Measurements from ENCODE around the gene LYG2. TPM values are rescaled to one million over a fixed set of nuclear protein-coding genes. Genes with fewer than 3 reads are reported as not detected.
"Not testable (repeated sequence)": the region's sequence is repeated elsewhere in the genome, so short reads cannot be mapped to it uniquely, and the experiment has no call there.

LYG2 gene
- total RNA-seq, 2 experiments from 2014 or later, result not detected

- H3K4me3 Mint-ChIP-seq; H3K4me1 Mint-ChIP-seq (ENCODE audit: low read depth); DNase-seq; CTCF ChIA-PET; H3K27ac Mint-ChIP-seq; H3K27me3 Mint-ChIP-seq (ENCODE audit: low read depth); ATAC-seq; H3K9me3 Mint-ChIP-seq (ENCODE audit: insufficient read depth): not testable (repeated sequence)
- POLR2A ChIA-PET, result interaction anchor here (1.7 kb wide), 1 partner anchor 12 kb away, joined by 3 read pairs; no protein-coding TSS in a partner anchor
- peaks cover 52% of the 10 kb centered on the region for H3K36me3 Mint-ChIP-seq (ENCODE audit: low read depth)
These were observed 63.1 kb downstream of the LYG2 start for GRCh38 chr2:99192364-99192763.

Other genes with a start within 250 kb of the LYG2 start
- gene C2orf15, start 114.0 kb downstream of the LYG2 start, total RNA-seq, result under 1 TPM; 0.37 to 0.86 TPM
- 1 to 10 TPM; 6.0 to 6.9 TPM for gene TSGA10, start 100.7 kb downstream of the LYG2 start, total RNA-seq
- 1 to 10 TPM; 7.5 to 7.9 TPM for gene LIPT1, start 100.7 kb downstream of the LYG2 start, total RNA-seq
- 10 to 100 TPM; 51.3 to 53.3 TPM for gene MITD1, start 74.6 kb downstream of the LYG2 start, total RNA-seq
- 10 to 100 TPM; 23.3 to 24.4 TPM for gene MRPL30, start 74.5 kb downstream of the LYG2 start, total RNA-seq
- 1 to 10 TPM; 1.4 to 1.6 TPM for gene LYG1, start 45.5 kb upstream of the LYG2 start, total RNA-seq
- gene TXNDC9, start 80.7 kb upstream of the LYG2 start, total RNA-seq, result 10 to 100 TPM; 34.7 to 38.3 TPM
- 10 to 100 TPM; 47.5 TPM for gene EIF5B, start 81.7 kb upstream of the LYG2 start, total RNA-seq
- gene REV1, start 234.4 kb upstream of the LYG2 start, total RNA-seq, result 10 to 100 TPM; 39.4 to 42.1 TPM

All from activated CD8-positive, alpha-beta T cell treated with anti-CD3 and anti-CD28 coated beads, Interleukin-2, amount 10 ng/mL, durations not matched to agents 7 days and 5 days (primary cell).